GM12892 (cell line): Measurements from ENCODE around the gene GPX5.

Experiments
- POLR2A ChIP-seq: IDR thresholded peaks from 2 replicates; pipeline ENCODE4 v1.6.1; 2011; ENCODE audit warnings: low read depth, low read length, control low read depth
- POLR2AphosphoS5 ChIP-seq: IDR thresholded peaks from 2 replicates; pipeline ENCODE4 v1.6.1; 2011; ENCODE audit warnings: low read depth, low read length, control low read depth

DNA sequence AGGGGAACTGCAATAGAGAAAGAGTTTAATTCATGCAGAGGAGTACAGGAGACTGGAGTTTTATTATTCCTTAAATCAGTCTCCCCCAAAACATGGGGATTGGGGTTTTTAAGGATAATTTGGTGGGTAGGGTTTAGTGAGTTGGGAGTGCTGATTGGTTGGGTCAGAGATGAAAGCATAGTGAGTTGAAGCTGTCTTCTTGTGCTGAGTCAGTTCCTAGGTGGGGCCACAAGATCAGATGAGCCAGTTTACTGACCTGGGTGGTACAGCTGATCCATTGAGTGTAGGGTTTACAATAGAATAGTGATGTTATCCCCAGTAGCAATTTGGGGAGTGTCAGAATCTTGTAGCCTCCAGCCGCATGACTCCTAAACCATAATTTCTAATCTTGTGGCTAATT is 39.1 kb upstream of the GPX5 start:
- no peak for TF ChIP-seq POLR2AphosphoS5
- no peak for TF ChIP-seq POLR2A
